Measurements from ENCODE around the gene SLC6A3.

- TF ChIP-seq YY1 (IDR thresholded peaks at IDR 0.05; ENCODE audit: insufficient read depth, insufficient read length) (no peak), ZNF274 (IDR thresholded peaks at IDR 0.05; ENCODE audit: low read depth, low read length) (no peak)
These were observed 38.9 kb upstream of the SLC6A3 start for GRCh38 chr5:1483856-1484729.
